ENCODE data around the gene RAB9B.

The RAB9B gene

GRCh38 chrX:103806862-103807474 is 25.1 kb downstream of the RAB9B start:
- no peak for DNase-seq (ENCODE audit: low read depth)

GRCh38 chrX:103805860-103806259 is 26.2 kb downstream of the RAB9B start:
- no peak for DNase-seq (ENCODE audit: low read depth)

DNA sequence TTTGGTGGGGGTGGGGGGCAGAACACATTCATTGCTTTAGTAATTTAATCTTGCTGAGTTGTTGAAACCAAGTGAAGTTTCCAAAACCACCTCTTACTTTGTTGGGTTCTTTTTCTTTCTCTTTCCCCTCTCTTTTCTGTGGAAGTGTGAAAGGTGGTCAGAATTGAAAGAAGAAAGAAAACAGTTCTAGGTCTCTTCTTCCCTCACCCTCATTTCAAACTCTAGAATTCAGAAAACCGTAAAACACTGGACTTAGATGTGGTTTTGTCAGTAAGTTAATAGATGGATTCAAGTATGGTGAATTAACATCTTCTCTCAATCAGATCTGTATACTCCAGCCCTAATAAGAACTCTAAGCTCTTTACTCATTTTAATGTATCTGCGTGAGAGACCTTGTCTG is 31.7 kb downstream of the RAB9B start:
- no peak for DNase-seq (ENCODE audit: low read depth)

GRCh38 chrX:103797691-103798090 is 34.4 kb downstream of the RAB9B start:
- DNase-seq (ENCODE audit: low read depth) = no peak

GRCh38 chrX:103794119-103794518 is 37.9 kb downstream of the RAB9B start:
- DNase-seq (ENCODE audit: low read depth) = no peak

- DNase-seq (ENCODE audit: low read depth) = no peak
Observed at GRCh38 chrX:103793545-103793940, 38.5 kb downstream of the RAB9B start.

DNA sequence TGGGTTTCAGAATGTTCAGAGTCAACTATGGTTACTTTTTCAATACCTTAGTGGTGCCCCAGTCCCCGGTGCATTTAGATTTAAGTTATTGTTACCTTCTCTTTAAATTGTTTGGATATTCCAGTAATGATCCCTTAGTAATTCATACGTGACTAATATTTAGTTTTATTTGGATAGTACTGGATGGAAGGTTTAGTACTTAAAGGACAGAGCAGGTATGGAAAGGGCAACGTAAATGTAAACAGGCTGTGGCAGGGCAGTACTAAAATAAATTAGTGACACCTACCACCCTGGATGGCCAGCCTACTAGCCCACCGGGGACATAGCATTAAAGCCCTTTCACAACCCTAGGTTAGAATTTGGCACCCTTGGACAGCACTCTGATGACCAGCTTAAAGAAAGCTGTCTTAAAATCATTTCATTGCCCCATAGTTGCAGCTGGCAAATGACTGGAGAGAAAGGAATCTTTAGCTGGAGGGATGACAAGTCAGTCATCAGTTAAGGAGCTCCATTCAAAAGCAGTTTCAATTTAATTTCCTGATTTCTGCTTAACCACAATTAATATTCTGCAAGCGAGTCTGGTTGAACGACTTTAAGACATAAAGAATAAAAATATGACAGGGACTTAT is 39.0 kb downstream of the RAB9B start:
- no peak for DNase-seq (ENCODE audit: low read depth)

GRCh38 chrX:103791826-103792485 is 40.1 kb downstream of the RAB9B start:
- DNase-seq (ENCODE audit: low read depth) = no peak

GRCh38 chrX:103791228-103791627 is 40.8 kb downstream of the RAB9B start:
- DNase-seq (ENCODE audit: low read depth) = no peak

GRCh38 chrX:103789004-103789403 is 43.1 kb downstream of the RAB9B start:
- no peak for DNase-seq (ENCODE audit: low read depth)

DNA sequence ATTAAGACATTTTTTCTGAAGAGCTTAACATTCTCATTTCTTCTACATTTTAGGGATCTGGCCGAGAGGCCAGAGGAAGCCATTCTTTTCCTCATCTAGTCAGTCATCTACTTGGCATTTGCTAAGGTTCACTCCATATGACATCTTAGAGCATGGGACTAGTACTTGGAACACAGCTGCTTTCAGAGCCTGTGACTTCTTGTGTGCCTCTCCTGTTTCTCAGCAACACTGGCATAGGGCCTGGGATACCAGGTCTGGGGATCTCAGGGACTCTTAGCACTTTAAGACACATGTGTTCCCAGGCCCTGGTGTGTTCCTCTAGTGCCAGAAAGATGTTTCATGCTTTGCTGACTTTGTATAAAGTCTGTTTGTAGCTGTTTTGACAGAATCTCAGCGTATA is 48.1 kb downstream of the RAB9B start:
- DNase-seq (ENCODE audit: low read depth) = no peak

GRCh38 chrX:103783196-103783595 is 48.9 kb downstream of the RAB9B start:
- no peak for DNase-seq (ENCODE audit: low read depth)

DNA sequence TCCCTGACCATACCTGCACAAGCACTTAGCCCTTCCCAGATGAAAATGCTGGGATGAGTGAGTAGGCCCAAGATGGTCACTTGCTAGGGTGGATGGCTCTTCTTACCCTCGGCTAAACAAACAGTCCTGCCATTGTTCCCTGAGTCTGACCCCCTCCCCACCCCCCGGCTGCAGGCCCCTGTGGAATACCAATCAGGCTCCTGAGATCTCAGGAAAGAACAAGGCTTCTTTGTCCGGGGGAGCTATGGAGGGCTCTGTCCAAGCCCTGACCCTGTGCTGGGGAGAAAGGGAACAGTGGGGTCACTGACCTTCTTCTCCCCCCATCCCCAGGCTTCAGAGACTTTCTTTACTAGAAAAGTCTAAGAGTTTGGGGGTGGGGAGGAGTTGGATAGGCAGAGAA is 49.4 kb downstream of the RAB9B start:
- no peak for DNase-seq (ENCODE audit: low read depth)

- DNase-seq (ENCODE audit: low read depth) = no peak
Observed at GRCh38 chrX:103781706-103782105, 50.4 kb downstream of the RAB9B start.

GRCh38 chrX:103781062-103781402 is 51.0 kb downstream of the RAB9B start:
- no peak for DNase-seq (ENCODE audit: low read depth)

- DNase-seq (ENCODE audit: low read depth) = no peak
Observed at GRCh38 chrX:103780336-103781061, 51.6 kb downstream of the RAB9B start.

- no peak for DNase-seq (ENCODE audit: low read depth)
Observed at GRCh38 chrX:103779141-103779789, 52.8 kb downstream of the RAB9B start.

GRCh38 chrX:103776546-103776945 is 55.5 kb downstream of the RAB9B start, which contains the start of gene PLP1:
Gene PLP1 (plus strand): TSS chrX:103776840. CDS start chrX:103776996, 156 bp downstream.
- no peak for DNase-seq (ENCODE audit: low read depth)

DNA sequence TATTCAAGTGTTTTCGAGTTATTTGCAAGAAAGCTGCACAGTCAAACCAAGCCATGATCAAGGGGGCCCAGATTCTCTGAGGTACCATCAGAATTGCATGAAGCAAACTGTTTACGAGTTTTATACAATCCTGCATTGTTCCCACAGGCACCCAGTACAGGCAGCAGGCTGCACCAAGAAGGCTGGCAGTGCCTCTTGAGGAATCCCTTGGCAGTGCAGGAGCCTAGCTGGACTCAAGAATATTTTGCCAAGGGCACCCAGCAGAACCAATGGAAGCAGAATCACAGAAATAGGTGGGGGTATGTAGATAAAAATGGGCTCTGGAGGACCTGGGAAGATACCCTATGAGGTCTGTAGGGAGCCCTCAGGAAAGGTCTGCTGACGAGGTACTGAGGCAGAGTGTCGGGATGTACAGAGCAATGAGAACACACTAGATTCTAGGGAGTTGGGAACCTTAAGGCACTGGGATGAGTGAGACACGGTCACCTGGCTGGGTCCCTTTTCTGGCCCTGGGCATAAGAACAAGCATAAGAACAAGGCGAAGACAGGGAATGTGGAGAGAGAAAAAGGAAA is 57.9 kb downstream of the RAB9B start:
- DNase-seq (ENCODE audit: low read depth) = no peak

- DNase-seq (ENCODE audit: low read depth) = no peak
Observed at GRCh38 chrX:103773445-103773844, 58.6 kb downstream of the RAB9B start.
